Suprapubic skin (tissue), 4 donors: Measurements from ENCODE around the gene ST7L. TPM values are rescaled to one million over a fixed set of nuclear protein-coding genes. Genes with fewer than 3 reads are reported as not detected.

Experiments
- DNase-seq, 2 donors: peaks; one replicate each; pipeline ENCODE4 v3.0.0-alpha.2; 2019; ENCODE audit warnings: low spot score in 2 of 2
- H3K27ac ChIP-seq: fragments of 200-600 bp; sonication (generic); one replicate; pipeline ENCODE4 v1.5.1; 2019
- H3K27me3 ChIP-seq: fragments of 200-600 bp; sonication (generic); one replicate; pipeline ENCODE4 v1.5.1; 2019
- H3K36me3 ChIP-seq: fragments of 200-600 bp; sonication (generic); one replicate; pipeline ENCODE4 v1.5.1; 2019
- H3K4me1 ChIP-seq: fragments of 200-600 bp; sonication (generic); one replicate; pipeline ENCODE4 v1.5.1; 2019
- H3K4me3 ChIP-seq: fragments of 200-600 bp; sonication (generic); one replicate; pipeline ENCODE4 v1.5.1; 2019; ENCODE audit warnings: mild to moderate bottlenecking
- H3K9me3 ChIP-seq: fragments of 200-600 bp; sonication (generic); one replicate; pipeline ENCODE4 v1.5.1; 2019
- CTCF ChIP-seq, 2 donors: fragments of 200-600 bp in 1 of 2; fragments of 450-650 bp in 1 of 2; sonication (generic) in 1 of 2; IDR thresholded peaks; one replicate each; pipeline ENCODE4 v1.5.1; 2016 to 2019; ENCODE audit warnings: antibody characterized with exemption in 2 of 2, mild to moderate bottlenecking in 1 of 2, moderate library complexity in 1 of 2
- EP300 ChIP-seq: sonication (generic); formaldehyde crosslinking; IDR thresholded peaks from one replicate; pipeline ENCODE4 v1.6.1; 2017; ENCODE audit warnings: antibody characterized with exemption
- POLR2A ChIP-seq, 2 donors: fragments of 450-650 bp; IDR thresholded peaks; one replicate each; pipeline ENCODE4 v1.6.1; 2017; ENCODE audit warnings: antibody characterized with exemption in 2 of 2, mild to moderate bottlenecking in 2 of 2, moderate library complexity in 2 of 2
- POLR2AphosphoS5 ChIP-seq, 3 donors: sonication (generic); formaldehyde crosslinking; IDR thresholded peaks; one replicate each; pipeline ENCODE4 v1.6.1; 2017; ENCODE audit warnings: antibody characterized with exemption in 3 of 3
- WGBS: methylation state at CpG from one replicate; pipeline ENCODE4 v1.1.5; 2018; 5-methylcytosine and 5-hydroxymethylcytosine counted together
- total RNA-seq, 4 donors: library from RNA; depleted of rRNA; stranded (reverse); fragments of >200 nt; gene quantifications; one replicate each; pipeline ENCODE4 v1.1.0, GENCODE V29; 2016

ST7L gene
- total RNA-seq, 4 donors from 2014 or later: 16.2 to 40.7 (median 29.4) TPM

DNA sequence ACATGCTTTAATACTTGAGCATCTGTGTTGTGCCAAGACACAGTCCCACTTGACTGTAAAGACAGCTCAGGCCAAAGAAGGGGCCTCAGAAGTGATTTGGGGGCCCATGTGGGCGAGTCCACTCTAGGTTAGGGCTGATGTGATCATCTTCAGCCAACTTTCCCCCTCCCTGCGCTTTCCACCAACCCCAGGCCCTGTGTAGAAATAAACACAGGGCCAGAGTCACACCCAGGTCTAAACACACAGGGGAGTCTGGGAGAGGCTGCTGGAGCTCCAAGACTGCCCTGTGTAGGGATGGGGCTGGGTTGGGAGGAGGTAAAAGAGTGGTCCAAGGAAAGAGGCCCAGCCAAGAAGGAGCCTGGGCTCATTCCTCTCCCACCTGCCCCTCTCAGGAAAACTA is 112.6 kb downstream of the ST7L start:
- Histone ChIP-seq H3K4me1 (peaks cover 42% of the 10 kb centered on the region), H3K27ac (no peak overlapping the region), H3K9me3 (no peaks in the 10 kb centered on the region), H3K4me3 (no peak overlapping the region), H3K27me3 (peaks cover 11% of the 10 kb centered on the region), H3K36me3 (no peaks in the 10 kb centered on the region)
- WGBS: no CpG with 5 or more reads among the region's 2 CpGs
- no peak for TF ChIP-seq POLR2A (IDR thresholded peaks at IDR 0.05)
- no peak for TF ChIP-seq EP300
- no peak for TF ChIP-seq POLR2AphosphoS5 (IDR thresholded peaks at IDR 0.05)
- no peak for TF ChIP-seq CTCF (IDR thresholded peaks at IDR 0.05)
- DNase-seq: no peak

GRCh38 chr1:112505878-112506277 is 113.1 kb downstream of the ST7L start:
- 93% methylated on average over 3 of the region's 3 CpGs for WGBS
- no peak overlapping the region for H3K27ac ChIP-seq
- H3K9me3 ChIP-seq: no peaks in the 10 kb centered on the region
- DNase-seq: no peak
- H3K4me1 ChIP-seq: peaks cover 40% of the 10 kb centered on the region
- H3K4me3 ChIP-seq: no peak overlapping the region
- peaks cover 11% of the 10 kb centered on the region for H3K27me3 ChIP-seq
- no peaks in the 10 kb centered on the region for H3K36me3 ChIP-seq
- no peak for TF ChIP-seq EP300
- no peak for TF ChIP-seq CTCF (IDR thresholded peaks at IDR 0.05)
- no peak for TF ChIP-seq POLR2AphosphoS5 (IDR thresholded peaks at IDR 0.05)
- TF ChIP-seq POLR2A (IDR thresholded peaks at IDR 0.05): no peak

DNA sequence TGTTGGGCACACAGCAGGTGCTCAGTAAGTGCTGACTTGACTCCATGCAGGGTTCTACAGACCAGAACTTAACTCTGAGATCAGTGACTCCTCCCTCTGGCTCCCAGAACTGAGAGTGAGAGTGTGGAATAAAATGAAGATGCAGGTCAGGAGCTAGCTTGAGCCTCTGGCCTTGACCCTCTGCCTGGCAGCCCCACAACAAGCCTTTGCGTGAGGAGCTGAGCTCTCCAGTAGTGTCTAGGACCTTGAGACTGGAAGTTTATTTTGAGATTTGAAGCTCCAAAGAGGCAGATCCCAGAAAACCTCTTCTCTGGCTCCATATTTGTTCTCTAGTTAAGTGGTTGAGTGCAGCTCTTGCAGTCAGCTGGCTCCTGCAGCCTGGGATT is 113.5 kb downstream of the ST7L start:
- no peak for DNase-seq
- Histone ChIP-seq H3K9me3 (no peaks in the 10 kb centered on the region), H3K4me3 (no peak overlapping the region), H3K4me1 (peaks cover 40% of the 10 kb centered on the region), H3K36me3 (no peaks in the 10 kb centered on the region), H3K27me3 (peaks cover 11% of the 10 kb centered on the region), H3K27ac (no peak overlapping the region)
- 100% methylated on average over 1 of the region's 1 CpG for WGBS
- no peak for TF ChIP-seq POLR2AphosphoS5 (IDR thresholded peaks at IDR 0.05)
- no peak for TF ChIP-seq POLR2A (IDR thresholded peaks at IDR 0.05)
- TF ChIP-seq EP300: no peak
- TF ChIP-seq CTCF (IDR thresholded peaks at IDR 0.05): no peak

DNA sequence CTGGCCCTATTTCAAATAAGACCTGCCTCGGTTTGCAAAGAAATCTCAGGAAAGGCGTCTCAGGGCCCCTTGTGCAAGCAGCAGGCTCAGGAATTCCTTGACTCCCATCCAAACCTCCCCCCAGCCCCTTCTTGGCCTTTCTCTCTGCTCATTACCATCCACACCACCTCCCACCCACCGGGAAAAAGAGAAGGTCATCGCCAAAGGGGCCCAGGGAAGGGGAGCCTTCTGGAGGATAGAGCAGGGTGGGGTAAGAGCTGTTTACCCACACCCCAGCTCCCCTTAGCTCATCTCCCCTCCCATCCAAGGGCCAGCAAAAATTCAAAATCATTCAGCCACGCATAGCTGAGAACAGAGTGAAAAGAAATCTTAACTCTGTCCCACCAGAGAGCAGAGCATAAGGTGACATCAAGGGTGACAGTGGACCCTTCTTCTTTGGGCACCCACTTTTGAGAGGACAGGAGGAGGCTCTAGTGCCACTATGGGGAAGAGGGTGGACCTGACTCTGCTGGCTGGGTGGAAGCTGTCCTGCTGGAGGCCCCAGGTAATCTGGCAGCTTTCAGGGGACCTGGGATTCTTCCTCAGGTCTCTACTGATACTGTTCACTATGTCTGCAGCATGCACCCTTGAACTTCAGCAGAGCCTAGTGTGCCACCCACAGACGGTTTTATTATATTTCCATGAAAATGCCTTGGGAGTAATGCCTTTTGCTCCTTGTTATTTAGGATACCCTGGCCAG is 114.1 kb downstream of the ST7L start:
- WGBS: 79% methylated on average over 6 of the region's 6 CpGs
- no peak for DNase-seq

More for the DNA sequence above, 114.1 kb downstream of the ST7L start:
- Histone ChIP-seq H3K4me1 (peaks cover 40% of the 10 kb centered on the region), H3K36me3 (no peaks in the 10 kb centered on the region), H3K27me3 (peaks cover 11% of the 10 kb centered on the region), H3K27ac (no peak overlapping the region), H3K4me3 (no peak overlapping the region), H3K9me3 (no peaks in the 10 kb centered on the region)
- TF ChIP-seq EP300: no peak
- TF ChIP-seq POLR2AphosphoS5 (IDR thresholded peaks at IDR 0.05): no peak
- TF ChIP-seq CTCF (IDR thresholded peaks at IDR 0.05): no peak
- no peak for TF ChIP-seq POLR2A (IDR thresholded peaks at IDR 0.05)
